RWPE1 (cell line): ENCODE data around the gene JAKMIP3.

Experiments
- CTCF ChIA-PET: fragments of 350-600 bp; sonication (Branson Sonifier 250); formaldehyde crosslinking; extraction: SDS; loops from one replicate; lab custom pipeline; 2021; lab: Yijun Ruan, JAX
- POLR2A ChIA-PET: fragments of 400-600 bp; formaldehyde crosslinking; extraction: SDS; loops from one replicate; lab custom pipeline; 2020; ENCODE audit warnings: antibody characterized with exemption; ENCODE audit not compliant: low non-redundant PET; lab: Yijun Ruan, JAX
- DNase-seq: peaks from one replicate; pipeline ENCODE4 v3.0.0; 2012; ENCODE audit warnings: low spot score
- H3K27ac ChIP-seq: fragments of 450-650 bp; 2 replicates; pipeline ENCODE4 v1.5.1; 2017
- CTCF ChIP-seq: fragments of 450-650 bp; conservative IDR thresholded peaks from 2 replicates; pipeline ENCODE4 v1.5.1; 2017; ENCODE audit warnings: low read depth, mild to moderate bottlenecking

Gene JAKMIP3

DNA sequence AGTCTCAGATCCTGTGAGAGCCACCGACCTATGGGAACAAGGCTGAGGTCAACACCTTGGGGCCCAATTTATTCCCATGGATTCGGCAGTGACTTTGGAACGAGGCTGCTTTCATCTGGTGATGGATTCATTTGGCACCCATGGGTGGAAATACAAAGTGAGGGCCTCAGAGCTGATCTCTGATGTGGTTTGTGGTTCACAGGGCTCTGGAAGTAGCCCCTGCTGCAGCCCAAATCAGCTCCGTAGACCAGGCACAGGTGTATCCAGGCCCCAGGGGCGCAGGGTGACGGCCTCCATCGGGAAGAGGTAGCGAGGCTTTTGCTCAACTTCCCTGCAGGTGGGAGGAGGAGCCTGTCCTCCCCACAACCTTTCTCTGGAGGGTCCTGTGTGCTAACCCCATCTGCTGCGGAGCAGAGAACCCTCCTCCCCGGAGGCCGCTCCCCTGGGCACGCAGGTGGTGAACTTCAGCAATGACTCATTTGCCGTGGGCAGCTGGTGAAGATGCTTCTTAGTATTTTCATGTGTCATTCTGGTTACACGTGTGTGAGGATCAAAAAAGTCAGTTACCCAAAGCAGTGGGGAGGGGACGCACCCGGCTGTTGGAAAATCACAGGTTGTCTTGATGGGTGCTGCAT, 7.5 kb upstream of the JAKMIP3 start:
- ChIA-PET CTCF (no interaction called here), POLR2A (no interaction called here)
- TF ChIP-seq CTCF: no peak
- H3K27ac ChIP-seq: no peak overlapping the region
- DNase-seq: peak; percentile 52

- POLR2A ChIA-PET: no interaction called here
- H3K27ac ChIP-seq: no peak overlapping the region
- DNase-seq: no peak
- CTCF ChIA-PET: no interaction called here
- TF ChIP-seq CTCF: no peak
These were observed 6.7 kb upstream of the JAKMIP3 start for GRCh38 chr10:132058793-132059759.

DNA sequence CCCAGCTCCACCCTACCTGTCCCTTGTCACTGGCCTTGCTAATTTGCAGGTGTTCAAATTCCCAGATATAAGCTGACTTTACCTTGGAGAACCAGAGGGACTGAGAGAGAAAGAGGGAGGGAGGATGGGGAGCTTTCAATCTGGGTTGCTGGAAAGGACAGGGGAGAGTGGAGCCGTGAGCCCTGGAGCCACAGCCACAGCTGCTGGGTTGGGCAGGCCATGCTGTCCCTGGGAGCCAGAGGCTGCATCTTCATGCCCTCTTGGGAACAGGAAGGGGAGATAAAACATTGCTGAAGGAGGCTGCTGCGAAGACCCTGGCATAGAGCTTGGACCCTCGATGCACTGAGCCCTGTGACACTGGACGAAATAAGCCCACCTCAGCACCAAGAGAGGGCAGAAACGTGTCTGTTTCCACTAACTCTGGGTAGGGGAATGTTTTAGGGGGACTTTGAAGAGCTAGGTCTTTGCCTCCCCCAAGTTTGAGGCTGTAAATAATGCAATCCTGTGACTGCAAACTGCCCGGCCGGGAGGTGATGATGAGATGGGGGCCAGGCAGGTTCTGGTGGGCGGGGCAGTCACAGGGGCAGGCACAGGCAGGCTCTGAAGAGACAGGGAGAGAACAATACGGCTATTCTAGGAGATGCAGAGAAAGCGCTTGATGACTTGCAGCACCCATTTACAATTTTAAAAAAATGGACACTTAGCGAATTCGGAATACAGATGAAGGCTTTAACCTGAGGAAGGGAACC, 5.8 kb upstream of the JAKMIP3 start:
- ChIA-PET CTCF (no interaction called here), POLR2A (no interaction called here)
- no peak for TF ChIP-seq CTCF
- peak; percentile 41 for DNase-seq
- H3K27ac ChIP-seq: no peak overlapping the region

DNA sequence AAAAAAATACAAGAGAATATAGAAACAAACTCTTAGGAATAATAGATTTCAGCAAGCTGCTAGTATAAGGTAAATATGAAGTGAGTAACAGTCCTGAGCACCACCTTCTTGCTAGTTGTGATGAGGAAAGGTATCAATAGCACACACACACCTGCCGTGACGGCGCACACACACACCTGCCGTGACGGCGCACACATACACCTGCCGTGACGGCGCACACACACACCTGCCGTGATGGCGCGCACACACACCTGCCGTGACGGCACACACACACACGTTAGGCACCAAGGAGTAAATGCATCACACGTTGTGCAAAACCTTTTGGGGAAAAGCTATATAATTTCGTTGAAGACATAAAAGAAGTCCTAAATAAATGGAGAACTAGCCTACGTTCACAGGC, 4.7 kb upstream of the JAKMIP3 start:
- ChIA-PET POLR2A (no interaction called here), CTCF (no interaction called here)
- DNase-seq: no peak
- H3K27ac ChIP-seq: no peak overlapping the region
- TF ChIP-seq CTCF: no peak

DNA sequence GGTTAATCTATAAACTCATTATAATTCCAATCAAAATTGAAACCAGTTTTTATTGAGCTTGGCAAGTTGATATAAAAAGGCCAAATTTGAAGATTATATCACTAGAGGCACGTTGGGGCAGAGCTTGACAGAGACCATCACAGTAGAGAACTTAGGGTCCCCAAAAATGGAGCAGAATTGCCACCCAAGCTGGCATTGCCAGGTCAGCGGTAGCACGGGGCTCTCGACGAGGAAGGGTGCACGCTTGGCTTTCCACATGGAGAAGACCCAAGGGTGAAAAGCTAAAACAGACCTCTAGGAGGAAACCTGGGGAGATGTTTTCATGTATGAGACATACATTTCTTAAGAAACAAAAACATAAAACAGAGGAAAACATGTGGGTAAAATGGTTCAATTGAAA, 4.3 kb upstream of the JAKMIP3 start:
- POLR2A ChIA-PET: no interaction called here
- CTCF ChIA-PET: no interaction called here
- no peak for DNase-seq
- H3K27ac ChIP-seq: no peak overlapping the region
- TF ChIP-seq CTCF: no peak

DNA sequence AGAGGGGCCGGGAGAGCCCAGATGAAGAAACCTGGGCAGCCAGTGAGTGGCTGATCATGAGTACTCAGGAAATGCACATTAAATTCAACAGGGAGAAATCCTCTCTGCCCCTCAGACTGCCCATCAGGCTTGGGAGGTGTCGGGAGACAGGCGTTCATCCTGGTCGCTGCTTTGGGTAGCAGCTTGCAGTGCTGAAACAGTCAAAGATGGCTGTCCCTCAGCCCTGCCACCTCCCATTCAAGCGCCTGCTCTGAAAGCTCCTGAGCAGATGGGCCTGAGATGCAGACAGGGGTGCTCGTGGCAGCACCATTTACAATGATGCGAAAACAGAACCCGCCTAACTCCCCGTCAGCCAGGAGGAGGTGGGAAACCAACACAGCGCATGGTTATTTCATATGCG, 3.6 kb upstream of the JAKMIP3 start:
- no peak for TF ChIP-seq CTCF
- no peak overlapping the region for H3K27ac ChIP-seq
- CTCF ChIA-PET: no interaction called here

More for the DNA sequence above, 3.6 kb upstream of the JAKMIP3 start:
- DNase-seq: no peak
- POLR2A ChIA-PET: no interaction called here
